22Rv1 (cell line): ENCODE measurements around the gene VPS13D.

ENCODE experiments used
- ZFX ChIP-seq: fragments of 450-650 bp; IDR thresholded peaks from 2 replicates; pipeline ENCODE4 v1.6.1; 2017; ENCODE audit warnings: antibody characterized with exemption, borderline replicate concordance
- TF ChIP-seq, protein P1 (sequence below): fragments of 450-650 bp; IDR thresholded peaks from 2 replicates; pipeline ENCODE4 v1.5.1; 2017; ENCODE audit warnings: mild to moderate bottlenecking

DNA sequence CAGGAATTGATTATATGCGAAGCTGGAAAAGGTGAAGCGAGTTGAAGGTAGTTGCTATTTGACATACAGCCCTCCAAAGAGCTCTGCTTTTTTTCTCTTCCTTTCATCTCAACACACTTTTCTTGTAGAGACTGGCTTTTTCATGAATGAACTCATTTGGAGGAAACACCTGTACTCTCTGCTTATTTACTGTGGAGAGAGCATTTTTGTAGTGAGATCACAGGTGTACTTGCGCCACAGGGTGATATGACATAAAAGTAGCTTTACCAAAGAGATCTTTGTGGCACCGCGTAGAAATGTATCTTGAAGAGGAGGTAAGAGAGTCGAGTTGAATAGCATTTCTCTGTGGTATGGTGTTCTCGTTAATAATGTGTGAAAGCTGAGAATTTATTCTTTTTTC is 187.6 kb downstream of the VPS13D start:
- TF ChIP-seq, protein P1, sequence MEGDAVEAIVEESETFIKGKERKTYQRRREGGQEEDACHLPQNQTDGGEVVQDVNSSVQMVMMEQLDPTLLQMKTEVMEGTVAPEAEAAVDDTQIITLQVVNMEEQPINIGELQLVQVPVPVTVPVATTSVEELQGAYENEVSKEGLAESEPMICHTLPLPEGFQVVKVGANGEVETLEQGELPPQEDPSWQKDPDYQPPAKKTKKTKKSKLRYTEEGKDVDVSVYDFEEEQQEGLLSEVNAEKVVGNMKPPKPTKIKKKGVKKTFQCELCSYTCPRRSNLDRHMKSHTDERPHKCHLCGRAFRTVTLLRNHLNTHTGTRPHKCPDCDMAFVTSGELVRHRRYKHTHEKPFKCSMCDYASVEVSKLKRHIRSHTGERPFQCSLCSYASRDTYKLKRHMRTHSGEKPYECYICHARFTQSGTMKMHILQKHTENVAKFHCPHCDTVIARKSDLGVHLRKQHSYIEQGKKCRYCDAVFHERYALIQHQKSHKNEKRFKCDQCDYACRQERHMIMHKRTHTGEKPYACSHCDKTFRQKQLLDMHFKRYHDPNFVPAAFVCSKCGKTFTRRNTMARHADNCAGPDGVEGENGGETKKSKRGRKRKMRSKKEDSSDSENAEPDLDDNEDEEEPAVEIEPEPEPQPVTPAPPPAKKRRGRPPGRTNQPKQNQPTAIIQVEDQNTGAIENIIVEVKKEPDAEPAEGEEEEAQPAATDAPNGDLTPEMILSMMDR, result no peak
- no peak for TF ChIP-seq ZFX
